Measurements from ENCODE around the gene XRCC4. TPM values are rescaled to one million over a fixed set of nuclear protein-coding genes. Genes with fewer than 3 reads are reported as not detected.

The XRCC4 gene
- total RNA-seq, 1 experiment from 2014 or later, result 13.8 TPM

GRCh38 chr5:83172655-83173054 is 95.3 kb downstream of the XRCC4 start:
- intact Hi-C loops (cut with micrococcal nuclease), result no loop called here
- ChIA-PET POLR2A (ENCODE audit: unreplicated experiment) (no interaction called here), CTCF (no interaction called here)
- Histone ChIP-seq H3K4me3 (ENCODE audit: low read length) (no peak overlapping the region), H3K4me2 (ENCODE audit: low read length) (no peak overlapping the region), H3K36me3 (ENCODE audit: low read depth, low read length) (no peaks in the 10 kb centered on the region), H2AFZ (ENCODE audit: low read length) (no peak overlapping the region), H3K4me1 (ENCODE audit: insufficient read depth, low read length) (no peaks in the 10 kb centered on the region), H4K20me1 (ENCODE audit: low read length) (no peaks in the 10 kb centered on the region), H3K27me3 (ENCODE audit: low read length) (no peaks in the 10 kb centered on the region), H3K79me2 (ENCODE audit: low read length) (no peaks in the 10 kb centered on the region), H3K27ac (ENCODE audit: low read length) (no peak overlapping the region), H3F3A (ENCODE audit: low read length, unreplicated experiment) (no peaks in the 10 kb centered on the region), H3K9ac (ENCODE audit: low read length) (no peak overlapping the region), H3K9me3 (ENCODE audit: low read length) (no peaks in the 10 kb centered on the region), H3K9me2 (replicated peaks; ENCODE audit: low read length) (no peaks in the 10 kb centered on the region)
- DNase-seq (no peak), ATAC-seq (no peak)
- TF ChIP-seq EZH2phosphoT487 (IDR thresholded peaks at IDR 0.05; ENCODE audit: borderline replicate concordance, low read length), result no peak
- TF ChIP-seq, protein P1, sequence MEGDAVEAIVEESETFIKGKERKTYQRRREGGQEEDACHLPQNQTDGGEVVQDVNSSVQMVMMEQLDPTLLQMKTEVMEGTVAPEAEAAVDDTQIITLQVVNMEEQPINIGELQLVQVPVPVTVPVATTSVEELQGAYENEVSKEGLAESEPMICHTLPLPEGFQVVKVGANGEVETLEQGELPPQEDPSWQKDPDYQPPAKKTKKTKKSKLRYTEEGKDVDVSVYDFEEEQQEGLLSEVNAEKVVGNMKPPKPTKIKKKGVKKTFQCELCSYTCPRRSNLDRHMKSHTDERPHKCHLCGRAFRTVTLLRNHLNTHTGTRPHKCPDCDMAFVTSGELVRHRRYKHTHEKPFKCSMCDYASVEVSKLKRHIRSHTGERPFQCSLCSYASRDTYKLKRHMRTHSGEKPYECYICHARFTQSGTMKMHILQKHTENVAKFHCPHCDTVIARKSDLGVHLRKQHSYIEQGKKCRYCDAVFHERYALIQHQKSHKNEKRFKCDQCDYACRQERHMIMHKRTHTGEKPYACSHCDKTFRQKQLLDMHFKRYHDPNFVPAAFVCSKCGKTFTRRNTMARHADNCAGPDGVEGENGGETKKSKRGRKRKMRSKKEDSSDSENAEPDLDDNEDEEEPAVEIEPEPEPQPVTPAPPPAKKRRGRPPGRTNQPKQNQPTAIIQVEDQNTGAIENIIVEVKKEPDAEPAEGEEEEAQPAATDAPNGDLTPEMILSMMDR (conservative IDR thresholded peaks at IDR 0.05; ENCODE audit: low read depth, low read length), result no peak
- TF ChIP-seq EZH2 (IDR thresholded peaks at IDR 0.05; ENCODE audit: low read length, unreplicated experiment), result no peak
- BruUV-seq (replicated peaks), result no TSS peak

DNA sequence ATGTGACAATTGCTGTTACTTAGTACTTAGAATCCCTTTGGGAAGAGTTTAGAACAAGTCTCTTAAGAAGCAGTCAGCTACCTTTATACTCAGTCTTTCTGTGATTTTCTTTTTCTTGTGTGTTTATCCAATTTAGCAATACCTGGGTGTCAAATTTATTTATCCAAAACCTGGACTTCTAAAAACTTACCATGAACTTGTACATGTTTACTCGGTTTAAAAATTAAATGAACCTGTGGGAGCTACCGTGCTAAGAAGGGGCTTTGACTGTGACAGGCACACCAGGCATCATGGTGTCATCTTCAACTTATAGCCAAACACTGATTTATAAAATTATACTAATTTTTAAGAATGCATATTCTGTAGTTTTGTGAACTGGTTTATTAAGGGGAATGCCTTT is 96.5 kb downstream of the XRCC4 start:
- DNase-seq (no peak), ATAC-seq (no peak)
- H3K9ac ChIP-seq (ENCODE audit: low read length), result no peak overlapping the region
- H3F3A ChIP-seq (ENCODE audit: low read length, unreplicated experiment), result no peaks in the 10 kb centered on the region
- ChIA-PET CTCF (interaction anchor here (0.6 kb wide), 1 partner anchor 271 kb away, joined by 3 read pairs; no protein-coding TSS in a partner anchor), POLR2A (ENCODE audit: unreplicated experiment) (no interaction called here)
- H3K4me3 ChIP-seq (ENCODE audit: low read length), result no peak overlapping the region
- no peaks in the 10 kb centered on the region for H3K27me3 ChIP-seq (ENCODE audit: low read length)
- intact Hi-C loops (cut with micrococcal nuclease), result no loop called here
- no peak overlapping the region for H2AFZ ChIP-seq (ENCODE audit: low read length)
- no peaks in the 10 kb centered on the region for H3K4me1 ChIP-seq (ENCODE audit: insufficient read depth, low read length)
- no peak overlapping the region for H3K4me2 ChIP-seq (ENCODE audit: low read length)
- no peaks in the 10 kb centered on the region for H3K36me3 ChIP-seq (ENCODE audit: low read depth, low read length)
- no peaks in the 10 kb centered on the region for H3K9me2 ChIP-seq (replicated peaks; ENCODE audit: low read length)
- no peaks in the 10 kb centered on the region for H3K79me2 ChIP-seq (ENCODE audit: low read length)
- H3K27ac ChIP-seq (ENCODE audit: low read length), result no peak overlapping the region
- no peaks in the 10 kb centered on the region for H3K9me3 ChIP-seq (ENCODE audit: low read length)
- no TSS peak for BruUV-seq (replicated peaks)
- TF ChIP-seq EZH2 (IDR thresholded peaks at IDR 0.05; ENCODE audit: low read length, unreplicated experiment) (no peak), EZH2phosphoT487 (IDR thresholded peaks at IDR 0.05; ENCODE audit: borderline replicate concordance, low read length) (no peak)
- TF ChIP-seq, protein P1 (conservative IDR thresholded peaks at IDR 0.05; ENCODE audit: low read depth, low read length), result no peak
- no peaks in the 10 kb centered on the region for H4K20me1 ChIP-seq (ENCODE audit: low read length)

GRCh38 chr5:83177803-83178202 is 100.5 kb downstream of the XRCC4 start:
- intact Hi-C loops (cut with micrococcal nuclease), result no loop called here
- H3K4me2 ChIP-seq (ENCODE audit: low read length), result no peak overlapping the region
- H3K27me3 ChIP-seq (ENCODE audit: low read length), result no peaks in the 10 kb centered on the region
- H4K20me1 ChIP-seq (ENCODE audit: low read length), result no peaks in the 10 kb centered on the region
- H3K9me2 ChIP-seq (replicated peaks; ENCODE audit: low read length), result no peaks in the 10 kb centered on the region
- no peak overlapping the region for H3K4me3 ChIP-seq (ENCODE audit: low read length)
- H3F3A ChIP-seq (ENCODE audit: low read length, unreplicated experiment), result no peaks in the 10 kb centered on the region
- no peaks in the 10 kb centered on the region for H3K4me1 ChIP-seq (ENCODE audit: insufficient read depth, low read length)
- H3K9ac ChIP-seq (ENCODE audit: low read length), result no peak overlapping the region
- no peak overlapping the region for H2AFZ ChIP-seq (ENCODE audit: low read length)
- H3K36me3 ChIP-seq (ENCODE audit: low read depth, low read length), result no peaks in the 10 kb centered on the region
- no peak for DNase-seq
- no peaks in the 10 kb centered on the region for H3K79me2 ChIP-seq (ENCODE audit: low read length)
- BruUV-seq (replicated peaks), result no TSS peak
- POLR2A ChIA-PET (ENCODE audit: unreplicated experiment), result no interaction called here
- no peaks in the 10 kb centered on the region for H3K9me3 ChIP-seq (ENCODE audit: low read length)
- no peak for TF ChIP-seq EZH2 (IDR thresholded peaks at IDR 0.05; ENCODE audit: low read length, unreplicated experiment)
- TF ChIP-seq EZH2phosphoT487 (IDR thresholded peaks at IDR 0.05; ENCODE audit: borderline replicate concordance, low read length), result no peak
- TF ChIP-seq, protein P1 (conservative IDR thresholded peaks at IDR 0.05; ENCODE audit: low read depth, low read length), result no peak
- H3K27ac ChIP-seq (ENCODE audit: low read length), result no peak overlapping the region
- no peak for ATAC-seq
- CTCF ChIA-PET, result no interaction called here
